Liver (tissue), 3 donors: ENCODE data around the gene APOBEC3C.

Experiments used
- GABPA ChIP-seq, 2 donors: IDR thresholded peaks in 1 of 2; conservative IDR thresholded peaks in 1 of 2; 2 replicates each; pipeline ENCODE4 v1.6.1; 2016; ENCODE audit warnings: antibody characterized with exemption in 2 of 2, mild to moderate bottlenecking in 1 of 2, moderate library complexity in 1 of 2
- RAD21 ChIP-seq, 2 donors: IDR thresholded peaks; 2 replicates each; pipeline ENCODE4 v1.6.1; 2016; ENCODE audit warnings: antibody characterized with exemption in 2 of 2, mild to moderate bottlenecking in 2 of 2
- RXRA ChIP-seq, 2 donors: IDR thresholded peaks; 2 replicates each; pipeline ENCODE4 v1.6.1; 2017 to 2018; ENCODE audit warnings: antibody characterized with exemption in 2 of 2, mild to moderate bottlenecking in 1 of 2
- SP1 ChIP-seq: IDR thresholded peaks from 2 replicates; pipeline ENCODE4 v1.6.1; 2018; ENCODE audit warnings: antibody characterized with exemption, mild to moderate bottlenecking
- TF ChIP-seq, protein P1 (sequence below): fragments of 150-350 bp; IDR thresholded peaks from 2 replicates; pipeline ENCODE4 v1.5.1; 2017; ENCODE audit warnings: improper control_type of control experiment, low read depth, low read length; ENCODE audit not compliant: missing input control
- TF ChIP-seq, protein P2 (sequence below): IDR thresholded peaks from 2 replicates; pipeline ENCODE4 v1.6.1; 2016; ENCODE audit warnings: antibody characterized with exemption
- donor health status: healthy.
- donor health status: healthy.

DNA sequence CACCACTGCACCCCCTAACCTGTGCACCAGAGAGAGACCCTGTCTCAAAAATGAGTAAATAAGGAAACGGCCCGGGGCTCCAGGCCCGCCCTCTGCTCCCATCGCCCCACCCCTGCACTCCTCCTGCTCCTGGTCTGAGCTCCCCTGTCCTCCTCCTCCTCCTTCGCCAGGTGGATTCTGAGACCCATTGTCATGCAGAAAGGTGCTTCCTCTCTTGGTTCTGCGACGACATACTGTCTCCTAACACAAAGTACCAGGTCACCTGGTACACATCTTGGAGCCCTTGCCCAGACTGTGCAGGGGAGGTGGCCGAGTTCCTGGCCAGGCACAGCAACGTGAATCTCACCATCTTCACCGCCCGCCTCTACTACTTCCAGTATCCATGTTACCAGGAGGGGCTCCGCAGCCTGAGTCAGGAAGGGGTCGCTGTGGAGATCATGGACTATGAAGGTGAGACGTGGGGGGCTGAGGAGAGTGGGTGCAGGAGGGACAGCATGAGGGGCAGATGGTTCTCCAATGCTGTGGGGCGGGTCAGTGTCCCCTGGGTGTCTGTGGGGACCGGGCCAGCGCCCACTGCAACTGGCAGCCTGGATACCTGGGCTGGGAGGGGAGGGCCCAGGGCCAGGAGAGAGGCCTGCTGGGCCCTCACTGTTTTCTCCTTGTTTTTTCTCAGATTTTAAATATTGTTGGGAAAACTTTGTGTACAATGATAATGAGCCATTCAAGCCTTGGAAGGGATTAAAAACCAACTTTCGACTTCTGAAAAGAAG is 3.7 kb downstream of the APOBEC3C start:
- TF ChIP-seq, protein P1, sequence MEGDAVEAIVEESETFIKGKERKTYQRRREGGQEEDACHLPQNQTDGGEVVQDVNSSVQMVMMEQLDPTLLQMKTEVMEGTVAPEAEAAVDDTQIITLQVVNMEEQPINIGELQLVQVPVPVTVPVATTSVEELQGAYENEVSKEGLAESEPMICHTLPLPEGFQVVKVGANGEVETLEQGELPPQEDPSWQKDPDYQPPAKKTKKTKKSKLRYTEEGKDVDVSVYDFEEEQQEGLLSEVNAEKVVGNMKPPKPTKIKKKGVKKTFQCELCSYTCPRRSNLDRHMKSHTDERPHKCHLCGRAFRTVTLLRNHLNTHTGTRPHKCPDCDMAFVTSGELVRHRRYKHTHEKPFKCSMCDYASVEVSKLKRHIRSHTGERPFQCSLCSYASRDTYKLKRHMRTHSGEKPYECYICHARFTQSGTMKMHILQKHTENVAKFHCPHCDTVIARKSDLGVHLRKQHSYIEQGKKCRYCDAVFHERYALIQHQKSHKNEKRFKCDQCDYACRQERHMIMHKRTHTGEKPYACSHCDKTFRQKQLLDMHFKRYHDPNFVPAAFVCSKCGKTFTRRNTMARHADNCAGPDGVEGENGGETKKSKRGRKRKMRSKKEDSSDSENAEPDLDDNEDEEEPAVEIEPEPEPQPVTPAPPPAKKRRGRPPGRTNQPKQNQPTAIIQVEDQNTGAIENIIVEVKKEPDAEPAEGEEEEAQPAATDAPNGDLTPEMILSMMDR: no peak
- no peak for TF ChIP-seq RAD21 (IDR thresholded peaks at IDR 0.05)
- TF ChIP-seq GABPA (IDR thresholded peaks at IDR 0.05 in 1 of 2, conservative IDR thresholded peaks at IDR 0.05 in 1 of 2): no peak
- no peak for TF ChIP-seq SP1
- TF ChIP-seq, protein P2, sequence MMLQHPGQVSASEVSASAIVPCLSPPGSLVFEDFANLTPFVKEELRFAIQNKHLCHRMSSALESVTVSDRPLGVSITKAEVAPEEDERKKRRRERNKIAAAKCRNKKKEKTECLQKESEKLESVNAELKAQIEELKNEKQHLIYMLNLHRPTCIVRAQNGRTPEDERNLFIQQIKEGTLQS: no peak
- TF ChIP-seq RXRA (IDR thresholded peaks at IDR 0.05): no peak
